Panc1 (cell line): ENCODE data around the gene OPN1LW. TPM values are rescaled to one million over a fixed set of nuclear protein-coding genes. Genes with fewer than 3 reads are reported as not detected.

ENCODE experiments used
- ATAC-seq: fragments of 200-7000 bp; cut with Tn5 transposase; 2 replicates; pipeline ENCODE4 v1.9.1; 2020; ENCODE audit warnings: mild to moderate bottlenecking, moderate library complexity
- BruUV-seq: library from RNA; stranded (reverse); fragments of 400-500 nt; replicated peaks from 2 replicates; lab custom pipeline; 2021; lab: Mats Ljungman, UMichigan
- CTCF ChIA-PET: fragments of 300-600 bp; sonication (Branson Sonifier 250); formaldehyde crosslinking; loops from one replicate; lab custom pipeline; 2022; ENCODE audit warnings: antibody characterized with exemption; lab: Charles Lee
- POLR2A ChIA-PET: fragments of 300-600 bp; sonication (Branson Sonifier 250); formaldehyde crosslinking; loops from one replicate; lab custom pipeline; 2022; ENCODE audit warnings: antibody characterized with exemption; lab: Charles Lee
- DNase-seq: peaks from one replicate; pipeline ENCODE4 v3.0.0-alpha.2; 2010; ENCODE audit warnings: low read depth, low spot score
- H3K27ac ChIP-seq: 2 replicates; pipeline ENCODE4 v1.5.1; 2011; ENCODE audit warnings: mild to moderate bottlenecking, low read length, inconsistent platforms
- H3K27me3 ChIP-seq: fragments of 200-500 bp; sonication (Bioruptor generic); 2 replicates; pipeline ENCODE4 v1.6.0; 2014; ENCODE audit warnings: low read length, inconsistent platforms; ENCODE audit not compliant: control insufficient read depth, insufficient read depth
- H3K36me3 ChIP-seq: fragments of 200-500 bp; sonication (Bioruptor generic); 2 replicates; pipeline ENCODE4 v1.5.1; 2014; ENCODE audit warnings: inconsistent platforms, mild to moderate bottlenecking, low read length, moderate library complexity; ENCODE audit not compliant: control insufficient read depth, insufficient read depth
- H3K4me1 ChIP-seq: 2 replicates; pipeline ENCODE4 v1.5.1; 2011; ENCODE audit warnings: inconsistent platforms, mild to moderate bottlenecking, low read length, moderate library complexity; ENCODE audit not compliant: control insufficient read depth, insufficient read depth
- H3K4me3 ChIP-seq, 2 experiments: 2 replicates each; pipeline ENCODE4 v1.5.1; 2011 to 2012; ENCODE audit warnings: low read depth in 2 of 2, low read length in 2 of 2, mild to moderate bottlenecking in 2 of 2, inconsistent platforms in 1 of 2, moderate library complexity in 1 of 2
- H3K9me3 ChIP-seq: fragments of 200-500 bp; sonication (Bioruptor generic); 2 replicates; pipeline ENCODE4 v1.5.1; 2014; ENCODE audit warnings: low read depth, mild to moderate bottlenecking, inconsistent platforms, low read length, moderate library complexity; ENCODE audit not compliant: control insufficient read depth, insufficient read depth
- POLR2AphosphoS5 ChIP-seq: IDR thresholded peaks from 2 replicates; pipeline ENCODE4 v1.6.1; 2012; ENCODE audit warnings: mild to moderate bottlenecking, low read depth, low read length, moderate library complexity
- SIN3A ChIP-seq: IDR thresholded peaks from 2 replicates; pipeline ENCODE4 v1.6.1; 2012; ENCODE audit warnings: low read depth, mild to moderate bottlenecking, low read length, moderate library complexity, borderline replicate concordance; ENCODE audit not compliant: insufficient read depth
- TCF7L2 ChIP-seq: IDR thresholded peaks from 2 replicates; pipeline ENCODE4 v1.6.1; 2011; ENCODE audit warnings: mild to moderate bottlenecking, low read depth, low read length, inconsistent platforms
- in situ Hi-C: cut with HindIII; loops from 2 replicates; pipeline ENCODE4 v1.10.0; 2016; ENCODE audit warnings: low sequenced_read_pairs, low pct_unique_long_range_greater_than_20kb
- intact Hi-C: fragments of 100-400 bp; cut with micrococcal nuclease; formaldehyde crosslinking; loops from one replicate; pipeline ENCODE4 v1.10.0; 2022; ENCODE audit not compliant: unreplicated experiment
- total RNA-seq: library from RNA; stranded (reverse); gene quantifications from one replicate; pipeline ENCODE4 v1.2.1, GENCODE V29; 2021; ENCODE audit not compliant: unreplicated experiment
- TF ChIP-seq, protein P1 (sequence below), 2 experiments: IDR thresholded peaks; 2 replicates each; pipeline ENCODE4 v1.6.1; 2011 to 2012; ENCODE audit warnings: low read depth in 2 of 2, control low read depth in 1 of 2, low read length in 1 of 2, mild to moderate bottlenecking in 1 of 2, moderate library complexity in 1 of 2; ENCODE audit not compliant: insufficient read depth in 1 of 2
- TF ChIP-seq, protein P2 (sequence below): fragments of 450-650 bp; IDR thresholded peaks from 2 replicates; pipeline ENCODE4 v1.5.1; 2017; ENCODE audit warnings: mild to moderate bottlenecking

Gene OPN1LW
- total RNA-seq, 1 experiment from 2014 or later: not detected

DNA sequence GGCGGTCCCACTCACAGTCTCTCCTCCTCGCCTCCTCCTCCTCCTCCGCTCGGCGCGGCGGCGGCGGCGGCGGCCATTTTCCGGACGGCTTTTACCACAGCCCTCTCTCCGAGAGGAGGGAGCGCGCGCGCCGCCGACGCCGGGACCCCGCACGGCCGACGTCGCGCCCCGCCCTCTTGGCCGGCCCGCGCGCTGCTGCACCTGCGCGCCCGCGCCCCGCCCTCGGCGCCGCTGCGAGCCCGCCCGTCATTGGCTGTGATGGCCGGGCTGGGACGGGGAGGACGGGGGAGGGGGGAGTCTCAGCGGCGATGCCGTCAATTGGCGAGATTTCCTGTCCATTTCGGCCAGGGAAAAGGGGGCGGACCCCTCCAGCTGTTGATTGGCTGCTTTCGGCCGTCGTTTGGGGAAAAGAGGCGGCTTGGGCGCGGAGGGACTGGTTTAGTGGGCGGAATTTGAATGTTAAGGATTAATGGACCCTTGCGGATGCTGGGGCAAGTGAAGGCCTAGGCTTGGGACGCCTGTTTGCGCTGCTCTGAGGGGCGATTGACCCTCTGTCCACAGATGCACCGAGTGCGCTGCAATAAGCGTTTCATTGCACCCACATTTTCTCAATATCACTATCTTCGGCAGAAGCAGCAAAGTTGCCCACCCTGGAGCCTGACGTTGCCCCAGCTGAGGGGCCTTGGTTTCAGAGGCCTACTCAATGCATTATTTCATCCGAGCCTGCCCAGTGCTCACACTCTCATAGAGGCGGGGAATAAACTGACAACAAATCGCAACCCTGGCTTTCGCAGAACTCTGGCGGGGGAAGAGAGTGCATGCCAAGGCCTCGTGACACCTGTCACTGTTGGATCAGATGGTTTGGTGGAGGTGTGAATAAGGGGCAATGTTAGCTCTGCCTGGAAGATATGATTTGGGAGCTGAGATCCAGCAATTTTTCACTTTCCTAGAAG lies 46.2 kb upstream of the OPN1LW start, which contains the start of gene MECP2:
TSS of gene MECP2 (minus strand) at position 129 of the 953 bp plus-strand sequence.
- Histone ChIP-seq H3K4me1 (peaks cover 38% of the 10 kb centered on the region), H3K27me3 (peaks cover 5% of the 10 kb centered on the region; the same call in 1 of the 2 replicates), H3K36me3 (no peaks in the 10 kb centered on the region), H3K27ac (peak within 1 kb of the TSS; percentile 90), H3K4me3 (peak within 1 kb of the TSS; percentile 88 to 94), H3K9me3 (no peaks in the 10 kb centered on the region)
- intact Hi-C loops: no loop called here
- no TSS peak for BruUV-seq
- in situ Hi-C loops: no loop called here
- ChIA-PET POLR2A (interaction anchor here (0.6 to 0.8 kb wide), 3 partner anchors 12 to 126 kb away, joined by 3 to 4 read pairs (median 3); partner anchors contain the start of gene HCFC1), CTCF (no interaction called here)
- ATAC-seq (peak; percentile 94), DNase-seq (peak; percentile 78)
- TF ChIP-seq, protein P1, sequence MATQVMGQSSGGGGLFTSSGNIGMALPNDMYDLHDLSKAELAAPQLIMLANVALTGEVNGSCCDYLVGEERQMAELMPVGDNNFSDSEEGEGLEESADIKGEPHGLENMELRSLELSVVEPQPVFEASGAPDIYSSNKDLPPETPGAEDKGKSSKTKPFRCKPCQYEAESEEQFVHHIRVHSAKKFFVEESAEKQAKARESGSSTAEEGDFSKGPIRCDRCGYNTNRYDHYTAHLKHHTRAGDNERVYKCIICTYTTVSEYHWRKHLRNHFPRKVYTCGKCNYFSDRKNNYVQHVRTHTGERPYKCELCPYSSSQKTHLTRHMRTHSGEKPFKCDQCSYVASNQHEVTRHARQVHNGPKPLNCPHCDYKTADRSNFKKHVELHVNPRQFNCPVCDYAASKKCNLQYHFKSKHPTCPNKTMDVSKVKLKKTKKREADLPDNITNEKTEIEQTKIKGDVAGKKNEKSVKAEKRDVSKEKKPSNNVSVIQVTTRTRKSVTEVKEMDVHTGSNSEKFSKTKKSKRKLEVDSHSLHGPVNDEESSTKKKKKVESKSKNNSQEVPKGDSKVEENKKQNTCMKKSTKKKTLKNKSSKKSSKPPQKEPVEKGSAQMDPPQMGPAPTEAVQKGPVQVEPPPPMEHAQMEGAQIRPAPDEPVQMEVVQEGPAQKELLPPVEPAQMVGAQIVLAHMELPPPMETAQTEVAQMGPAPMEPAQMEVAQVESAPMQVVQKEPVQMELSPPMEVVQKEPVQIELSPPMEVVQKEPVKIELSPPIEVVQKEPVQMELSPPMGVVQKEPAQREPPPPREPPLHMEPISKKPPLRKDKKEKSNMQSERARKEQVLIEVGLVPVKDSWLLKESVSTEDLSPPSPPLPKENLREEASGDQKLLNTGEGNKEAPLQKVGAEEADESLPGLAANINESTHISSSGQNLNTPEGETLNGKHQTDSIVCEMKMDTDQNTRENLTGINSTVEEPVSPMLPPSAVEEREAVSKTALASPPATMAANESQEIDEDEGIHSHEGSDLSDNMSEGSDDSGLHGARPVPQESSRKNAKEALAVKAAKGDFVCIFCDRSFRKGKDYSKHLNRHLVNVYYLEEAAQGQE (IDR thresholded peaks at IDR 0.05; ENCODE audit: insufficient read depth in 1 of 2, low read depth in 2 of 2, low read length in 1 of 2): no peak
- TF ChIP-seq SIN3A (no peak), TCF7L2 (no peak), POLR2AphosphoS5 (no peak; the same call in 1 of the 2 replicates)
- TF ChIP-seq, protein P2, sequence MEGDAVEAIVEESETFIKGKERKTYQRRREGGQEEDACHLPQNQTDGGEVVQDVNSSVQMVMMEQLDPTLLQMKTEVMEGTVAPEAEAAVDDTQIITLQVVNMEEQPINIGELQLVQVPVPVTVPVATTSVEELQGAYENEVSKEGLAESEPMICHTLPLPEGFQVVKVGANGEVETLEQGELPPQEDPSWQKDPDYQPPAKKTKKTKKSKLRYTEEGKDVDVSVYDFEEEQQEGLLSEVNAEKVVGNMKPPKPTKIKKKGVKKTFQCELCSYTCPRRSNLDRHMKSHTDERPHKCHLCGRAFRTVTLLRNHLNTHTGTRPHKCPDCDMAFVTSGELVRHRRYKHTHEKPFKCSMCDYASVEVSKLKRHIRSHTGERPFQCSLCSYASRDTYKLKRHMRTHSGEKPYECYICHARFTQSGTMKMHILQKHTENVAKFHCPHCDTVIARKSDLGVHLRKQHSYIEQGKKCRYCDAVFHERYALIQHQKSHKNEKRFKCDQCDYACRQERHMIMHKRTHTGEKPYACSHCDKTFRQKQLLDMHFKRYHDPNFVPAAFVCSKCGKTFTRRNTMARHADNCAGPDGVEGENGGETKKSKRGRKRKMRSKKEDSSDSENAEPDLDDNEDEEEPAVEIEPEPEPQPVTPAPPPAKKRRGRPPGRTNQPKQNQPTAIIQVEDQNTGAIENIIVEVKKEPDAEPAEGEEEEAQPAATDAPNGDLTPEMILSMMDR: no peak

DNA sequence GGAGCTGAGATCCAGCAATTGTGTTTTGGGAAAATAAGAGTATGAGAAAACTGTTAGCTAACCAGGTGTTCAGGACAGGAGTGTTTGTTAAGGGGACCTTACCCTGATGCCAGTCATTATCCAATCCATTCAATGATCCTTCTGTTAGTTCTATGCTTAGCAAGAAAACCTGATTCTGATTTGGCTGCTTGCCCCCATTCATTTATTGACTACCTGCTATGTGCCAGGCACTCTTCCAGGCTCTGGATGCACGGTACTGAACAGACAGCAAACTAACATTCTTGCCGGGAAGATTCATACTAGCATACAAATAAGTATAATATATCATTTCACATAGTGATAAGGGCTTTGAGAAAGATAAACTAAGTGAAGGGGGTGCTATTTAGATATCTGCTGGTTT lies 45.5 kb upstream of the OPN1LW start:
- H3K4me3 ChIP-seq: peak overlapping the region; percentile 55 to 84
- BruUV-seq: no TSS peak
- in situ Hi-C loops: no loop called here
- H3K27me3 ChIP-seq: peaks cover 5% of the 10 kb centered on the region; the same call in 1 of the 2 replicates
- no peaks in the 10 kb centered on the region for H3K36me3 ChIP-seq
- peaks cover 33% of the 10 kb centered on the region for H3K4me1 ChIP-seq
- CTCF ChIA-PET: no interaction called here
- intact Hi-C loops: no loop called here
- no peaks in the 10 kb centered on the region for H3K9me3 ChIP-seq
- DNase-seq: no peak
- peak overlapping the region; percentile 79 for H3K27ac ChIP-seq
- TF ChIP-seq, protein P1 (IDR thresholded peaks at IDR 0.05; ENCODE audit: insufficient read depth in 1 of 2, low read depth in 2 of 2, low read length in 1 of 2): no peak
- TF ChIP-seq SIN3A (no peak), TCF7L2 (no peak), POLR2AphosphoS5 (no peak)
- TF ChIP-seq, protein P2: no peak
- POLR2A ChIA-PET: interaction anchor here (0.6 kb wide), 1 partner anchor 33 kb away, joined by 4 read pairs; no protein-coding TSS in a partner anchor
- no peak for ATAC-seq
